HepG2 (cell line): Measurements from ENCODE around the gene CADM2. TPM values are rescaled to one million over a fixed set of nuclear protein-coding genes. Genes with fewer than 3 reads are reported as not detected.

Source experiments
- BORCS8-MEF2B ChIP-seq: sonication (generic); formaldehyde crosslinking; IDR thresholded peaks from 2 replicates; pipeline ENCODE4 v1.8.0; 2022; ENCODE audit warnings: mild to moderate bottlenecking, missing genetic modification reagents
- CBX5 ChIP-seq: sonication (generic); formaldehyde crosslinking; IDR thresholded peaks from 2 replicates; pipeline ENCODE4 v1.4.0; 2020; ENCODE audit warnings: missing genetic modification reagents, borderline replicate concordance
- DR1 ChIP-seq: sonication (generic); formaldehyde crosslinking; IDR thresholded peaks from 2 replicates; pipeline ENCODE4 v1.8.0; 2021; ENCODE audit warnings: mild to moderate bottlenecking, missing genetic modification reagents, inconsistent platforms
- KDM5A ChIP-seq: fragments of 200-600 bp; sonication (generic); IDR thresholded peaks from 2 replicates; pipeline ENCODE4 v1.7.0; 2018; ENCODE audit warnings: antibody characterized with exemption, mild to moderate bottlenecking, low read length, borderline replicate concordance
- KLF12 ChIP-seq: sonication (generic); formaldehyde crosslinking; IDR thresholded peaks from 2 replicates; pipeline ENCODE4 v1.4.0; 2020; ENCODE audit warnings: missing genetic modification reagents, borderline replicate concordance
- SAP130 ChIP-seq: IDR thresholded peaks from 2 replicates; pipeline ENCODE4 v1.6.1; 2016; ENCODE audit warnings: low read depth
- TBL1XR1 ChIP-seq: fragments of 150-350 bp; IDR thresholded peaks from 2 replicates; pipeline ENCODE4 v1.6.1; 2014; ENCODE audit warnings: borderline replicate concordance, low read length; ENCODE audit not compliant: partially characterized antibody
- YEATS4 ChIP-seq: sonication (generic); formaldehyde crosslinking; IDR thresholded peaks from 2 replicates; pipeline ENCODE4 v1.4.0; 2020; ENCODE audit warnings: missing genetic modification reagents, borderline replicate concordance
- ZMYM3 ChIP-seq: sonication (generic); formaldehyde crosslinking; IDR thresholded peaks from 2 replicates; pipeline ENCODE4 v1.5.1; 2020; ENCODE audit warnings: mild to moderate bottlenecking, missing genetic modification reagents
- ZNF337 ChIP-seq: sonication (generic); formaldehyde crosslinking; IDR thresholded peaks from 2 replicates; pipeline ENCODE4 v1.5.1; 2020; ENCODE audit warnings: missing genetic modification reagents, low read depth, mild to moderate bottlenecking, borderline replicate concordance
- ZNF432 ChIP-seq: sonication (generic); formaldehyde crosslinking; IDR thresholded peaks from 2 replicates; pipeline ENCODE4 v1.5.0; 2020; ENCODE audit warnings: missing genetic modification reagents, mild to moderate bottlenecking, borderline replicate concordance
- ZNF598 ChIP-seq: sonication (generic); formaldehyde crosslinking; IDR thresholded peaks from 2 replicates; pipeline ENCODE4 v1.5.1; 2020; ENCODE audit warnings: mild to moderate bottlenecking, missing genetic modification reagents, borderline replicate concordance
- ZNF615 ChIP-seq: sonication (generic); formaldehyde crosslinking; IDR thresholded peaks from 2 replicates; pipeline ENCODE4 v1.5.0; 2020; ENCODE audit warnings: mild to moderate bottlenecking, missing genetic modification reagents, borderline replicate concordance
- polyA plus RNA-seq, 8 experiments: library from polyadenylated mRNA; depleted of rRNA in 3 of 8; stranded (reverse) in 7 of 8; unstranded in 1 of 8; fragments of >200 nt; fragmentation: Illumina TruSeq in 4 of 8; extraction: Trizol in 4 of 8; gene quantifications; 2 replicates each; pipeline versions ENCODE4 v1.2.1 to v1.2.3, GENCODE V29; 2011 to 2016; ENCODE audit warnings: low read depth in 4 of 8, missing spikeins in 1 of 8, mixed read lengths in 1 of 8; ENCODE audit not compliant: insufficient read depth in 1 of 8
- total RNA-seq, 5 experiments: library from RNA; depleted of rRNA; stranded (reverse); fragments of >200 nt; fragmentation: Illumina TruSeq; extraction: Trizol; gene quantifications; 2 replicates each; pipeline ENCODE4 v1.2.3, GENCODE V29; 2016; ENCODE audit warnings: low read depth in 1 of 5
- TF ChIP-seq, protein P1 (sequence below): sonication (generic); formaldehyde crosslinking; IDR thresholded peaks from 2 replicates; pipeline ENCODE4 v1.4.0; 2020; ENCODE audit warnings: missing genetic modification reagents
- TF ChIP-seq, protein P2 (sequence below): sonication (generic); formaldehyde crosslinking; conservative IDR thresholded peaks from 2 replicates; pipeline ENCODE4 v1.4.0; 2020; ENCODE audit warnings: missing genetic modification reagents
- TF ChIP-seq, protein P3 (sequence below): IDR thresholded peaks from 2 replicates; pipeline ENCODE4 v1.6.1; 2016; ENCODE audit warnings: low read depth, control low read depth
- TF ChIP-seq, protein P4 (sequence below): sonication (generic); formaldehyde crosslinking; IDR thresholded peaks from 2 replicates; pipeline ENCODE4 v1.5.0; 2020; ENCODE audit warnings: missing genetic modification reagents, mild to moderate bottlenecking, borderline replicate concordance

The CADM2 gene
- total and polyA plus RNA-seq, 2 of the 13 experiments (the other 11 are each of a cell fraction or from before 2014, with no cell fraction given): not detected

DNA sequence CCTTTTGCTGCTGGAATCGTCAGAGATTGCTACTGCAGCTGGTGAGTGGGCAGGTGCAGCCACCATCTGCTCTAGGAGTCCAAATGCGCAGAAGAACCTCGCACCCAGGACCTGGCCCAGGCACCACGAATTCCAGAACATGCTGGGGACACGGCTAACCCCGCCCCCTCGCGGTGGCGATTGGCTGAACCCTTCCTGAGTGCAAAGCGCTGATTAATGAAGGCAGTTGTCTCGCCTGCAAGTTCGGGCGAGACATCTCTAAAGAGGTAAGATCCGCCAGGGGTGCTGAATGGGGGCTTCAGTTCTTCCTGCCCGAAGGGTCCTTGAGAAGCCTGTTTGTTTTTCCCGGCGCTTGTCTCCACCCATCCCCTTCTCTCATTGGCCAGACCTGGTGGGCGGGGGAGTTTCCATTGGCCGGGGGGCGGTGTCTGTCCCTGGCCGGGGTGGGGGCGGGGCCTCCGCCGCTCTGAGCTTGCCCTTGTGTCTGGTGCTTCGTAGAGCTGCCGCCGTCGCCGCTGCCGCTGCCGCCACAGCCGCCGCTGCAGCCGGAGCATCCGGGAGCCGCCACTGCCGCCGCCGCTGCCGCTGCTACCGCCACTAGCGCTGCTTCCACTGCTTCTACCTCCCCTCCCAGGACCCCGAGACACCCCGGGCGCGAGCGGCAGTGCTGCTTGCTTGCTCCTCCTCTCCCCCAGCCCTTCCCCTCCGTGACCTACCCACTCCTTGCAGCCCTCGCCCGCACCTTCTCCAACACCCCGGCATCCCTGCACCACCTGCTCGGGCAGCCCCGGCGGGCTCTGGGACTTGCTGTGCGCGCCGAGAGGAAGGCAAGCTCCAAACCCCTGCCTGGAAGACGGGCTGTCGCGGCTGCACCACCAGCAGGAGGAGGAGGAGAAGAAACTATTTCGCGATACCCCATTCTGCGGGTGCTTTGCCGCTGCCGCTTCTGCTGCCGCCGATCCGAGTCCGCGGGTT, at the start of gene CADM2 (continued):
- TF ChIP-seq, protein P1, sequence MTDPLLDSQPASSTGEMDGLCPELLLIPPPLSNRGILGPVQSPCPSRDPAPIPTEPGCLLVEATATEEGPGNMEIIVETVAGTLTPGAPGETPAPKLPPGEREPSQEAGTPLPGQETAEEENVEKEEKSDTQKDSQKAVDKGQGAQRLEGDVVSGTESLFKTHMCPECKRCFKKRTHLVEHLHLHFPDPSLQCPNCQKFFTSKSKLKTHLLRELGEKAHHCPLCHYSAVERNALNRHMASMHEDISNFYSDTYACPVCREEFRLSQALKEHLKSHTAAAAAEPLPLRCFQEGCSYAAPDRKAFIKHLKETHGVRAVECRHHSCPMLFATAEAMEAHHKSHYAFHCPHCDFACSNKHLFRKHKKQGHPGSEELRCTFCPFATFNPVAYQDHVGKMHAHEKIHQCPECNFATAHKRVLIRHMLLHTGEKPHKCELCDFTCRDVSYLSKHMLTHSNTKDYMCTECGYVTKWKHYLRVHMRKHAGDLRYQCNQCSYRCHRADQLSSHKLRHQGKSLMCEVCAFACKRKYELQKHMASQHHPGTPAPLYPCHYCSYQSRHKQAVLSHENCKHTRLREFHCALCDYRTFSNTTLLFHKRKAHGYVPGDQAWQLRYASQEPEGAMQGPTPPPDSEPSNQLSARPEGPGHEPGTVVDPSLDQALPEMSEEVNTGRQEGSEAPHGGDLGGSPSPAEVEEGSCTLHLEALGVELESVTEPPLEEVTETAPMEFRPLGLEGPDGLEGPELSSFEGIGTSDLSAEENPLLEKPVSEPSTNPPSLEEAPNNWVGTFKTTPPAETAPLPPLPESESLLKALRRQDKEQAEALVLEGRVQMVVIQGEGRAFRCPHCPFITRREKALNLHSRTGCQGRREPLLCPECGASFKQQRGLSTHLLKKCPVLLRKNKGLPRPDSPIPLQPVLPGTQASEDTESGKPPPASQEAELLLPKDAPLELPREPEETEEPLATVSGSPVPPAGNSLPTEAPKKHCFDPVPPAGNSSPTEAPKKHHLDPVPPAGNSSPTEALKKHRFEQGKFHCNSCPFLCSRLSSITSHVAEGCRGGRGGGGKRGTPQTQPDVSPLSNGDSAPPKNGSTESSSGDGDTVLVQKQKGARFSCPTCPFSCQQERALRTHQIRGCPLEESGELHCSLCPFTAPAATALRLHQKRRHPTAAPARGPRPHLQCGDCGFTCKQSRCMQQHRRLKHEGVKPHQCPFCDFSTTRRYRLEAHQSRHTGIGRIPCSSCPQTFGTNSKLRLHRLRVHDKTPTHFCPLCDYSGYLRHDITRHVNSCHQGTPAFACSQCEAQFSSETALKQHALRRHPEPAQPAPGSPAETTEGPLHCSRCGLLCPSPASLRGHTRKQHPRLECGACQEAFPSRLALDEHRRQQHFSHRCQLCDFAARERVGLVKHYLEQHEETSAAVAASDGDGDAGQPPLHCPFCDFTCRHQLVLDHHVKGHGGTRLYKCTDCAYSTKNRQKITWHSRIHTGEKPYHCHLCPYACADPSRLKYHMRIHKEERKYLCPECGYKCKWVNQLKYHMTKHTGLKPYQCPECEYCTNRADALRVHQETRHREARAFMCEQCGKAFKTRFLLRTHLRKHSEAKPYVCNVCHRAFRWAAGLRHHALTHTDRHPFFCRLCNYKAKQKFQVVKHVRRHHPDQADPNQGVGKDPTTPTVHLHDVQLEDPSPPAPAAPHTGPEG (CRISPR knock-in tag): peak; percentile 52; the same call in 1 of the 2 replicates
- TF ChIP-seq ZNF615: no peak
- peak; percentile 28 for TF ChIP-seq TBL1XR1
- 0 out of 2 replicates have a peak, but pooled peaks have one; percentile 16 for TF ChIP-seq ZNF598 (CRISPR knock-in tag)
- TF ChIP-seq, protein P2, sequence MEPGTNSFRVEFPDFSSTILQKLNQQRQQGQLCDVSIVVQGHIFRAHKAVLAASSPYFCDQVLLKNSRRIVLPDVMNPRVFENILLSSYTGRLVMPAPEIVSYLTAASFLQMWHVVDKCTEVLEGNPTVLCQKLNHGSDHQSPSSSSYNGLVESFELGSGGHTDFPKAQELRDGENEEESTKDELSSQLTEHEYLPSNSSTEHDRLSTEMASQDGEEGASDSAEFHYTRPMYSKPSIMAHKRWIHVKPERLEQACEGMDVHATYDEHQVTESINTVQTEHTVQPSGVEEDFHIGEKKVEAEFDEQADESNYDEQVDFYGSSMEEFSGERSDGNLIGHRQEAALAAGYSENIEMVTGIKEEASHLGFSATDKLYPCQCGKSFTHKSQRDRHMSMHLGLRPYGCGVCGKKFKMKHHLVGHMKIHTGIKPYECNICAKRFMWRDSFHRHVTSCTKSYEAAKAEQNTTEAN (CRISPR knock-in tag): no peak
- TF ChIP-seq, protein P3, sequence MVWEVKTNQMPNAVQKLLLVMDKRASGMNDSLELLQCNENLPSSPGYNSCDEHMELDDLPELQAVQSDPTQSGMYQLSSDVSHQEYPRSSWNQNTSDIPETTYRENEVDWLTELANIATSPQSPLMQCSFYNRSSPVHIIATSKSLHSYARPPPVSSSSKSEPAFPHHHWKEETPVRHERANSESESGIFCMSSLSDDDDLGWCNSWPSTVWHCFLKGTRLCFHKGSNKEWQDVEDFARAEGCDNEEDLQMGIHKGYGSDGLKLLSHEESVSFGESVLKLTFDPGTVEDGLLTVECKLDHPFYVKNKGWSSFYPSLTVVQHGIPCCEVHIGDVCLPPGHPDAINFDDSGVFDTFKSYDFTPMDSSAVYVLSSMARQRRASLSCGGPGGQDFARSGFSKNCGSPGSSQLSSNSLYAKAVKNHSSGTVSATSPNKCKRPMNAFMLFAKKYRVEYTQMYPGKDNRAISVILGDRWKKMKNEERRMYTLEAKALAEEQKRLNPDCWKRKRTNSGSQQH (CRISPR knock-in tag): 0 out of 2 replicates have a peak, but pooled peaks have one; percentile 58
- peak; percentile 37 for TF ChIP-seq SAP130 (CRISPR knock-in tag)
- TF ChIP-seq CBX5 (CRISPR knock-in tag): 0 out of 2 replicates have a peak, but pooled peaks have one; percentile 34
- no peak for TF ChIP-seq ZNF432
- TF ChIP-seq, protein P4, sequence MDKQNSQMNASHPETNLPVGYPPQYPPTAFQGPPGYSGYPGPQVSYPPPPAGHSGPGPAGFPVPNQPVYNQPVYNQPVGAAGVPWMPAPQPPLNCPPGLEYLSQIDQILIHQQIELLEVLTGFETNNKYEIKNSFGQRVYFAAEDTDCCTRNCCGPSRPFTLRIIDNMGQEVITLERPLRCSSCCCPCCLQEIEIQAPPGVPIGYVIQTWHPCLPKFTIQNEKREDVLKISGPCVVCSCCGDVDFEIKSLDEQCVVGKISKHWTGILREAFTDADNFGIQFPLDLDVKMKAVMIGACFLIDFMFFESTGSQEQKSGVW: no peak
- no peak for TF ChIP-seq ZNF337 (CRISPR knock-in tag)
- 0 out of 2 replicates have a peak, but pooled peaks have one; percentile 27 for TF ChIP-seq ZMYM3
- peak; percentile 49; the same call in 1 of the 2 replicates for TF ChIP-seq BORCS8-MEF2B (CRISPR knock-in tag)
- 0 out of 2 replicates have a peak, but pooled peaks have one; percentile 52 for TF ChIP-seq KLF12 (CRISPR knock-in tag)
- TF ChIP-seq KDM5A: no peak
- no peak for TF ChIP-seq DR1 (CRISPR knock-in tag)
- peak; percentile 46; the same call in 1 of the 2 replicates for TF ChIP-seq YEATS4 (CRISPR knock-in tag)
